HG02870 (cell line): ENCODE measurements around the gene FHOD1.

Source experiments
- ATAC-seq: cut with Tn5 transposase; IDR thresholded peaks from one replicate; pipeline ENCODE4 v1.9.1; 2021; ENCODE audit warnings: mild to moderate bottlenecking, moderate library complexity; ENCODE audit not compliant: unreplicated experiment

FHOD1 gene

GRCh38 chr16:67277999-67278772, 30.9 kb upstream of the FHOD1 start:
- ATAC-seq: no peak

GRCh38 chr16:67277294-67277998, 30.2 kb upstream of the FHOD1 start:
- no peak for ATAC-seq

- no peak for ATAC-seq
Observed at GRCh38 chr16:67275321-67275720, 28.0 kb upstream of the FHOD1 start.

DNA sequence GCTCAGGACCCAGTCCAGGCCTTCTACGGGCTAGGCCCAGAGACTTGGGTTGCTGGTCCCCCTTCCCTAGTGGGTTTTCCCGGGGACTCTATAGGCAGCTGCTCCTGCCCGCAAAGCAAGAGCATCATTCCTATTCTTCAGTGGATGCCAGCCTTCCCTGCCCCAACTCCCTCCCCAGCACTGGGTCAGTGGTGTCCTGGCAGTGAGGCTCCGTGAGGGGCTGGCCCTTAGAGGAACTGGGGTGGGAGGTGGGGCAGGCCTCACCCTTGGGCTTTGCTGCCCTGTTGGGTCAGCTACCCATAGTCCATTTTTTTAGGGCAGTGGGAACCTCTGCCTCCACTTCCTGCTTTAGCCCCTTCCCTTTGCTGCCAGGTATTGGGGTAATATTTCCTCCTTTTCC, 24.2 kb upstream of the FHOD1 start:
- ATAC-seq: no peak

- ATAC-seq: no peak
Observed at GRCh38 chr16:67270931-67271338, 23.7 kb upstream of the FHOD1 start.

DNA sequence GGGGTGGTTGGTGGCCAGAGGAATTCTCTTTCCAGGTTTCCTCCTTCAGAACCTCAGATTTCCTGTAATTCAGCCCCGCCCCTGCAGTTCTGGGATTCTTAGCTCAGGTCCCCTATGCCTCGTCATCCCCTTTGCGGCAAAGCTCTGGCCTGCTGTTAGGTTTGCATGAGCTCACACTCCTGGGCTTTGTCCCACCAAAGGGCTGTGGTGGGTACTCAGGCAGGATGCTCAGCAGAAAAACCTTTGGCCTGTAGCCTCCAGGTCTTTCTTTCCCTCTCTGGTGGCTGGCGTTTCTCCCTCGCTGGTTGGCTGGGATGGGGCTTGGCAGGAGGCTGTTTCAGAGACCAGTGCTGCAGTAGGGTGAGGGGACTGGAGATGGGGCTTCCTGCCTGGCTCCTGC, 22.5 kb upstream of the FHOD1 start:
- no peak for ATAC-seq

DNA sequence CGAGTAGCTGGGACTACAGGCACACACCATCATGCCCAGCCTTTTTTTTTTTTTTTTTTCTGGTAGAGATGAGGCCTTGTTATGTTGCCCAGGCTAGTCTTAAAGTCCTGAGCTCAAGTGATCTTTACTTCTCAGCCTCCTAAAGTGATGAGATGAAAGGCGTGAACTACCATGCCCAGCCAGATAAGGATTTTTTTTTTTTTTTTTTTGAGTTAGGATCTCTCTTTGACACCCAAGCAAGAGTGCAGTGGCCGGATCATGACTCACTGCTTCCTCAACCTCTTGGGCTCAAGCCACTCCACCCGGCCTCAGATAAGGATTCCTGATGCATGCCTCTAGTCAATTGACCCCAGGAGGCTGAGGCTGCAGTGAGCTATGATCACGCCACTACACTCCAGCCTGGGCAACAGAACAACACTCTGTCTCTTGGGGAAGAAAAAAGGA, 20.9 kb upstream of the FHOD1 start:
- ATAC-seq: no peak

DNA sequence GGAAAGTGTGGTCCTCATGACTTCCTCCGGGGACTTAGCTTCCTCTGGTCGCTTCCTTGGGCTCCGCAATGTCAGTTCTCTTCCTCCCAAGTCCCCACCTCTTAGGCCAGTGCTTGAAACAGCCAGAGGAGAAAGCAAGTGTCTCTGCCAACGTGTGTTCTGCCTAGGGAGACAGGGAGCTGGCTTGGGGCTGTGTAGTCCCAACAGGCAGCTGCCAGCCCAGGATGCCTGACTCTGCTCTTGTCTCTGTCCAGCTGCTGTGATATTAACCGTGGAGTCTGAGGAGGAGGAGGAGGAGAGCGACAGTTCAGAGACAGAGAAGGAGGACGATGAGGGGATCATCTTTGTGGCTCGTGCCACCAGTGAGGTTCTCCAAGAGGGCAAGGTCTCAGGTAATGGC, 18.6 kb upstream of the FHOD1 start:
- ATAC-seq: no peak

GRCh38 chr16:67264866-67265265, 17.6 kb upstream of the FHOD1 start:
- no peak for ATAC-seq

GRCh38 chr16:67264277-67264676, 17.0 kb upstream of the FHOD1 start:
- ATAC-seq: no peak

DNA sequence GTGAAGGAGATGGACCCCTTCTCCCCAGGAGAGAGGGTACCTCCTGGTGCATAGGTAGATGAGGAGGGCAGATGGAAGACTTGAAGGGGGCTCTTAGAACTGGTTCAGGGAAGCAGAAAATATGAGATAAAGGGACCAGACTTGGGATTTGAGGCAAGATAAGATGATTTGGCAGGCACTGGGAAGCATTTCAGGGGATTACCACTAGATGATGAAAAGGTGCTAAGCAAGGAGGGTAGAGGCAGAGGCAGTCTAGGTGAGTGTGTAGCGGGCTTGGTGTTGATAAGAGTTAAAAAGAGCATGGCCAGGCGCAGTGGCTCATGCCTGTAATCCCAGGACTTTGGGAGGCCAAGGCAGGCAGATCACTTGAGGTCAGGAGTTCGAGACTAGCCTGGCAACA, 15.9 kb upstream of the FHOD1 start:
- no peak for ATAC-seq

GRCh38 chr16:67260426-67261063, 13.3 kb upstream of the FHOD1 start:
- ATAC-seq: no peak

DNA sequence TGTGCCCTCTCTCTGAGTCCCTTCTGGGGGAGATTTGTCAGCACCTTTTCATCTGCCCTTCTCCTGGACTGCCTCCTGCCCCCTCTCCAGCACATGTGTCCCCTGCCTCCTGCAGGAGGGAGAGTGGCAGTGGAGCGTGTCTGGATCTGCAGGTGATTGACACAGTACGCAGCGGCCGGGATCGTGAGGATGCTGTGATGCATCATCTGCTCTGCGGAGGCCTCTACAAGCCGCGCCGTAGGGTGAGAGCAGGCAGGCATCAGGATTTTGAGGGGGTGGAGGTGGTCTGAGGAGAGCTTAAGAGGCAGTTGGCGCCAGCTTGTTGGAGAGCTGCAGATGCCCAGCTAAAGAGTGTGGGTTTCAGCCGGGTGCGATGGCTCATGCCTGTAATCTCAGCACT, 12.4 kb upstream of the FHOD1 start:
- ATAC-seq: no peak

GRCh38 chr16:67258161-67258835, 11.0 kb upstream of the FHOD1 start:
- ATAC-seq: no peak

- no peak for ATAC-seq
Observed at GRCh38 chr16:67257486-67258160, 10.3 kb upstream of the FHOD1 start.

DNA sequence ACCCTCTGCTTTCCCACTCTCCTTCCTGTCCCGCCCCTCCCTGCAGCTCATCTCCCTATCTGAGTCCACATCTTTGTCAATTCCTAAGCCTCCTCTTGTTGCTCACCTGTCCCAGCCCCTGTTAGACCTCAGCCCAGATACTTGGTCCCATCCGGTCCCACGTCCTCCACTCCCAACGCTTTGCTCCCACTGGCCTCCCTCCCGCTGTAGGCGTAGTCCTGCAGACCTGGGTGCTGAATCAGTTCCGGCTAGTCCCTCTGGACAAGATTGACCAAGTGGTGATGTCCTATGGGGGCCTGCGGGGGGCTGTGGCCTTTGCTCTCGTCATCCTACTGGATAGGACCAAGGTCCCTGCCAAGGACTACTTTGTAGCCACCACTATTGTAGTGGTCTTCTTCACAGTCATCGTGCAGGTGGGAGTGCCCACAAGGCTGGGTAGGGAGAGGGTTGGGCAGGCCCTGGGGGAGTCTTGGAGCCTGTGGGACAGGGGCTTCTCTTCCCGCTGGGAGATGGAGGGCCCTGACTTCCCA, 9.5 kb upstream of the FHOD1 start:
- no peak for ATAC-seq

DNA sequence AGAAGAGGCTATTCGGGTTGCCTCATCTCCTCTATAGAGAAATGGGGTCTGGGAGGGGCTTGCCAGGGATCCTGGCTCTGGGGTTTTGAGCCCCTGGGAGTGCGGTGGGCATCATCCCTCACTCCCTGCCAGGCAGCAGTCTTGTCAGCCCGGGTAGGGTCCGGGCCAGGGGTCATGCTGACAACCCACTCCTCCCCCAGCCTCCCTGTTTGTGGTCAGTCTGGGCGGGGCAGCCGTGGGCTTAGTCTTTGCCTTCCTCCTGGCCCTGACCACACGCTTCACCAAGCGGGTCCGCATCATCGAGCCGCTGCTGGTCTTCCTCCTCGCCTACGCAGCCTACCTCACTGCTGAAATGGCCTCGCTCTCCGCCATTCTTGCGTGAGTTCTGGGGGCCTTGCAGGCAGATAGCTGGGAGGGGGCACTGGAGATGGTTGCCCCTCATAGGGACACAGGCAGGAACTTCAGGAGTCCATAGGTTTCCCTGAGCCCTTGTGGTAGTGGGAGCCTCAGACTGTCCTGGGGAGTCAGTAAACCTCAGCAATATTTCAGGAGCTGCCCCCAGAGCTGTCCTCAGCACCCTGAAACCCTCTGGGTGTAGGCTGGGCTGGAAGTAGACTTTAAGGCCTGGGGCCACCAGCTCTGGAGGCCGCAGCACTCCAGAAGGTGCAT, 8.4 kb upstream of the FHOD1 start:
- no peak for ATAC-seq

- ATAC-seq: no peak
Observed at GRCh38 chr16:67254801-67255552, 7.7 kb upstream of the FHOD1 start.
